Ovary (tissue), 9 donors: ENCODE results near the gene C1orf53. TPM values are rescaled to one million over a fixed set of nuclear protein-coding genes. Genes with fewer than 3 reads are reported as not detected.
A peak's percentile ranks its signal among the peaks of the same experiment; 100 is the strongest.

Experiments used
- DNase-seq, 5 donors: peaks; one replicate each; pipeline ENCODE4 v3.0.0-alpha.2; 2019 to 2020
- H3K27ac ChIP-seq, 2 donors: fragments of 200-600 bp; one replicate each; pipeline versions ENCODE4 v1.5.1 to v1.8.0; 2019 to 2022
- H3K27me3 ChIP-seq: fragments of 200-600 bp; one replicate; pipeline ENCODE4 v1.8.0; 2022
- H3K36me3 ChIP-seq: fragments of 200-600 bp; sonication (generic); one replicate; pipeline ENCODE4 v1.5.1; 2019
- H3K4me1 ChIP-seq: one replicate; pipeline ENCODE4 v1.8.1; 2013; ENCODE audit warnings: mild to moderate bottlenecking, moderate library complexity; ENCODE audit not compliant: insufficient read depth
- H3K4me3 ChIP-seq: fragments of 200-600 bp; sonication (generic); one replicate; pipeline ENCODE4 v1.5.1; 2017
- H3K9me3 ChIP-seq, 2 donors: fragments of 200-600 bp in 1 of 2; sonication (generic) in 1 of 2; one replicate each; pipeline versions ENCODE4 v1.5.1 to v1.8.1; 2013 to 2019; ENCODE audit warnings: mild to moderate bottlenecking in 1 of 2, moderate library complexity in 1 of 2
- CTCF ChIP-seq, 3 donors: fragments of 450-650 bp in 2 of 3; fragments of 200-600 bp in 1 of 3; IDR thresholded peaks; one replicate each; pipeline versions ENCODE4 v1.5.1 to v1.8.0; 2016 to 2022; ENCODE audit warnings: antibody characterized with exemption in 3 of 3, mild to moderate bottlenecking in 1 of 3
- EP300 ChIP-seq: sonication (generic); formaldehyde crosslinking; IDR thresholded peaks from one replicate; pipeline ENCODE4 v1.6.1; 2017; ENCODE audit warnings: antibody characterized with exemption
- POLR2A ChIP-seq: fragments of 450-650 bp; IDR thresholded peaks from one replicate; pipeline ENCODE4 v1.6.1; 2017; ENCODE audit warnings: antibody characterized with exemption, mild to moderate bottlenecking, moderate library complexity
- WGBS, 3 donors: extraction: QIAGEN DNeasy Blood & Tissue Kit in 1 of 3; methylation state at CpG; one replicate each; pipeline versions ENCODE4 v1.1.5 to v1.1.7; 2013 to 2017; 5-methylcytosine and 5-hydroxymethylcytosine counted together
- intact Hi-C, 4 donors: fragments of 100-400 bp; cut with DNase I; formaldehyde crosslinking; loops; one replicate each; pipeline versions ENCODE4 v1.11.0 to v1.15.1; 2022 to 2023
- polyA plus RNA-seq, 2 donors: library from polyadenylated mRNA; stranded (reverse); fragments of 200-250 nt in 1 of 2; fragments of 350-450 nt in 1 of 2; fragmentation: Illumina TruSeq in 1 of 2; extraction: RNeasy Lipid Tissue Mini Kit (QIAGEN cat#74804) in 1 of 2; gene quantifications; one replicate each; pipeline ENCODE4 v1.2.3, GENCODE V29; 2013 to 2014
- total RNA-seq, 7 donors: library from RNA; depleted of rRNA in 2 of 7; stranded (reverse); fragments of >200 nt in 2 of 7; fragmentation: NEBNext Ultra II Directional in 3 of 7; extraction: Animal tissue kit (Norgen Biotek cat#: 25700) in 3 of 7; gene quantifications; one replicate each; pipeline versions ENCODE4 v1.1.0 to v1.2.4, GENCODE V29; 2016 to 2023
- donor health status: DM: no; HTN: no; CAD: no; lungs with moderate emphysema.
- donor health status: DM: no; HTN: no; CAD: no.
- donor health status: Bipolar disorder and iron deficiency.
- donor health status: DM: yes; HTN: yes; CAD: no.
- donor health status: DM: no; HTN: no; CAD: no.
- donor health status: DM: yes; HTN: yes; CAD: no.

Gene C1orf53
- total and polyA plus RNA-seq, 9 donors: 1.9 to 7.5 (median 4.8) TPM

GRCh38 chr1:197915862-197916499, 13.6 kb downstream of the C1orf53 start:
- WGBS, 3 donors: 0 to 1% (median 0%) methylated on average over 42 of the region's 42 CpGs
- Histone ChIP-seq H3K36me3 (no peaks in the 10 kb centered on the region), H3K4me1 (peaks cover 18% of the 10 kb centered on the region), H3K4me3 (peak overlapping the region; percentile 17), H3K27ac (peak overlapping the region in 1 of 2 donors; percentile 44), H3K9me3 (no peaks in the 10 kb centered on the region), H3K27me3 (no peaks in the 10 kb centered on the region)
- TF ChIP-seq CTCF (IDR thresholded peaks at IDR 0.05) (peak in 2 of 3 donors; percentile 35 to 51), EP300 (no peak), POLR2A (peak; percentile 44)
- peak; percentile 71 to 86 (median 82) for DNase-seq
- intact Hi-C loops: no loop called here

GRCh38 chr1:197916500-197916983, 14.1 kb downstream of the C1orf53 start:
- Histone ChIP-seq H3K36me3 (no peaks in the 10 kb centered on the region), H3K9me3 (no peaks in the 10 kb centered on the region), H3K4me1 (peaks cover 13% of the 10 kb centered on the region), H3K27ac (peak overlapping the region in 1 of 2 donors; percentile 44), H3K27me3 (no peaks in the 10 kb centered on the region), H3K4me3 (peak overlapping the region; percentile 17)
- WGBS, 3 donors: 2 to 3% (median 3%) methylated on average over 11 of the region's 11 CpGs
- no peak for TF ChIP-seq POLR2A
- TF ChIP-seq EP300: no peak
- no peak for TF ChIP-seq CTCF (IDR thresholded peaks at IDR 0.05)
- DNase-seq: no peak
- intact Hi-C loops: no loop called here

- H3K4me1 ChIP-seq: peaks cover 6% of the 10 kb centered on the region
- peak; percentile 30 to 57 (median 46) for DNase-seq
- H3K27me3 ChIP-seq: no peaks in the 10 kb centered on the region
- 1 to 2% (median 1%) methylated on average over 55 to 64 of the region's 64 CpGs for WGBS, 3 donors
- H3K36me3 ChIP-seq: no peaks in the 10 kb centered on the region
- intact Hi-C loops: no loop called here
- H3K9me3 ChIP-seq: no peaks in the 10 kb centered on the region
- peak overlapping the region; percentile 20 to 55 for H3K27ac ChIP-seq
- TF ChIP-seq EP300: no peak
- TF ChIP-seq POLR2A: no peak
- TF ChIP-seq CTCF (IDR thresholded peaks at IDR 0.05): no peak
- H3K4me3 ChIP-seq: peak overlapping the region; percentile 30
These were observed 15.6 kb downstream of the C1orf53 start for GRCh38 chr1:197917805-197918651.

GRCh38 chr1:197918807-197919345, 16.4 kb downstream of the C1orf53 start:
- Histone ChIP-seq H3K27ac (no peak overlapping the region), H3K27me3 (no peaks in the 10 kb centered on the region), H3K36me3 (no peaks in the 10 kb centered on the region), H3K4me3 (peak overlapping the region; percentile 30), H3K4me1 (peaks cover 6% of the 10 kb centered on the region), H3K9me3 (no peaks in the 10 kb centered on the region)
- TF ChIP-seq CTCF (IDR thresholded peaks at IDR 0.05): no peak
- no peak for TF ChIP-seq EP300
- TF ChIP-seq POLR2A: no peak
- intact Hi-C loops: no loop called here
- peak in 1 of 5 donors; percentile 9 for DNase-seq
- 15 to 33% (median 18%) methylated on average over 16 of the region's 16 CpGs for WGBS, 3 donors
